Prostate gland (tissue), 2 donors: Measurements from ENCODE around the gene TBC1D5. TPM values are rescaled to one million over a fixed set of nuclear protein-coding genes. Genes with fewer than 3 reads are reported as not detected.

ENCODE experiments used
- DNase-seq: peaks from one replicate; pipeline ENCODE4 v3.0.0-alpha.2; 2019; ENCODE audit warnings: low spot score
- H3K27ac ChIP-seq, 2 donors: fragments of 200-600 bp; sonication (generic); 2 replicates each; pipeline ENCODE4 v1.5.1; 2017 to 2019
- H3K27me3 ChIP-seq: fragments of 200-600 bp; sonication (generic); replicated peaks from 2 replicates; pipeline ENCODE4 v1.5.1; 2019; ENCODE audit not compliant: insufficient read depth
- H3K36me3 ChIP-seq, 2 donors: fragments of 200-600 bp; sonication (generic); 1 replicate in 1 of 2; 2 replicates in 1 of 2; pipeline versions ENCODE4 v1.5.1 to v1.8.1; 2017 to 2019
- H3K4me1 ChIP-seq: fragments of 200-600 bp; sonication (generic); replicated peaks from 2 replicates; pipeline ENCODE4 v1.5.1; 2019
- H3K4me3 ChIP-seq, 2 donors: fragments of 200-600 bp; sonication (generic); 2 replicates each; pipeline ENCODE4 v1.5.1; 2017 to 2019
- H3K9me3 ChIP-seq: fragments of 200-600 bp; sonication (generic); 2 replicates; pipeline ENCODE4 v1.5.1; 2017
- POLR2A ChIP-seq: fragments of 450-650 bp; IDR thresholded peaks from one replicate; pipeline ENCODE4 v1.6.1; 2016; ENCODE audit warnings: antibody characterized with exemption, mild to moderate bottlenecking
- POLR2AphosphoS5 ChIP-seq: sonication (generic); formaldehyde crosslinking; IDR thresholded peaks from one replicate; pipeline ENCODE4 v1.6.1; 2017; ENCODE audit warnings: antibody characterized with exemption
- WGBS: methylation state at CpG from one replicate; pipeline ENCODE4 v1.1.5; 2018; 5-methylcytosine and 5-hydroxymethylcytosine counted together
- intact Hi-C: fragments of 100-400 bp; cut with DNase I; formaldehyde crosslinking; loops from one replicate; pipeline ENCODE4 v1.14.2; 2022
- total RNA-seq, 2 donors: library from RNA; depleted of rRNA; stranded (reverse); fragments of >200 nt; gene quantifications; one replicate each; pipeline ENCODE4 v1.1.0, GENCODE V29; 2016
- TF ChIP-seq, protein P1 (sequence below), 4 experiments: fragments of 200-600 bp in 2 of 4; fragments of 450-650 bp in 2 of 4; sonication (generic) in 2 of 4; IDR thresholded peaks; 1 replicate in 3 of 4; 2 replicates in 1 of 4; pipeline ENCODE4 v1.5.1; 2016 to 2019; ENCODE audit warnings: antibody characterized with exemption in 4 of 4, mild to moderate bottlenecking in 2 of 4, moderate library complexity in 2 of 4

TBC1D5 gene
- total RNA-seq, 2 donors from 2014 or later: 64.8 to 99.2 TPM

DNA sequence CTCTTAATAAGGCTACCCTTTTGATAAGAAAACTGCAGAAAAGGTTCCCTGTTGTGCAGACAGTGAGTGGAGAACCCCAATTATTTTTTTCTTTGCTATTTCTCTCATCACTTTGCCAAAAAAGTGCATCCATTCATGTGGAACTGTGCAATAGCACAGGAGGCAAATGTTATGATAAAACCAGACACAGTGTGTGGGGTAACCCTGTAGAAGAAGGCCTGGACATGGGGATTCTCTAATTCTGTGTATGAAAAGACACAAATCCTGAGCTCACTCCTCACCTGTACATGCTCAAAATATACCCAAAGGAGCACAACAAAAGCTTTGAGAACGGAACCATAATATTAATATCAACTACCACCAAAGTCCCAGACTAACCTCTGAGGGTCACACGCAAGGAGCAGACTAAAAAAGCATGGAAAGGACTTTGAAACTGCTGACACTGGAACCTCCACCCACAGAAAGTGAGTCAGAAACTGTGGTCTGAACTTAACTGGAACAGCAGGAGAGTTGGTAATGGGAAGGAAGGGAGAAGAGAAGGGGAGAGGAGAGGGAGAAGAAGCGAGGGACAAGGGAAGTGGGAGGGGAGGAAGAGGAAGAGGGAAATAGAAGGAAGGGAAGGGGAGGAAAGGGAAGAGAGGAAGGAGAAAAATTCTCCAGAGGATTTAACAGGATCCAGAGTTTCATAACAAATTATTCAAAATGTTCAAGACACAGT, 299.9 kb downstream of the TBC1D5 start:
- TF ChIP-seq POLR2A (no peak), POLR2AphosphoS5 (no peak)
- TF ChIP-seq, protein P1, sequence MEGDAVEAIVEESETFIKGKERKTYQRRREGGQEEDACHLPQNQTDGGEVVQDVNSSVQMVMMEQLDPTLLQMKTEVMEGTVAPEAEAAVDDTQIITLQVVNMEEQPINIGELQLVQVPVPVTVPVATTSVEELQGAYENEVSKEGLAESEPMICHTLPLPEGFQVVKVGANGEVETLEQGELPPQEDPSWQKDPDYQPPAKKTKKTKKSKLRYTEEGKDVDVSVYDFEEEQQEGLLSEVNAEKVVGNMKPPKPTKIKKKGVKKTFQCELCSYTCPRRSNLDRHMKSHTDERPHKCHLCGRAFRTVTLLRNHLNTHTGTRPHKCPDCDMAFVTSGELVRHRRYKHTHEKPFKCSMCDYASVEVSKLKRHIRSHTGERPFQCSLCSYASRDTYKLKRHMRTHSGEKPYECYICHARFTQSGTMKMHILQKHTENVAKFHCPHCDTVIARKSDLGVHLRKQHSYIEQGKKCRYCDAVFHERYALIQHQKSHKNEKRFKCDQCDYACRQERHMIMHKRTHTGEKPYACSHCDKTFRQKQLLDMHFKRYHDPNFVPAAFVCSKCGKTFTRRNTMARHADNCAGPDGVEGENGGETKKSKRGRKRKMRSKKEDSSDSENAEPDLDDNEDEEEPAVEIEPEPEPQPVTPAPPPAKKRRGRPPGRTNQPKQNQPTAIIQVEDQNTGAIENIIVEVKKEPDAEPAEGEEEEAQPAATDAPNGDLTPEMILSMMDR (IDR thresholded peaks at IDR 0.05): no peak
- no peak overlapping the region for H3K4me3 ChIP-seq
- no peaks in the 10 kb centered on the region for H3K27me3 ChIP-seq
- WGBS: 92% methylated on average over 3 of the region's 3 CpGs
- no peak for DNase-seq
- intact Hi-C loops: no loop called here
- no peaks in the 10 kb centered on the region for H3K36me3 ChIP-seq
- H3K27ac ChIP-seq: no peak overlapping the region
- H3K4me1 ChIP-seq: no peaks in the 10 kb centered on the region
- H3K9me3 ChIP-seq: no peaks in the 10 kb centered on the region

DNA sequence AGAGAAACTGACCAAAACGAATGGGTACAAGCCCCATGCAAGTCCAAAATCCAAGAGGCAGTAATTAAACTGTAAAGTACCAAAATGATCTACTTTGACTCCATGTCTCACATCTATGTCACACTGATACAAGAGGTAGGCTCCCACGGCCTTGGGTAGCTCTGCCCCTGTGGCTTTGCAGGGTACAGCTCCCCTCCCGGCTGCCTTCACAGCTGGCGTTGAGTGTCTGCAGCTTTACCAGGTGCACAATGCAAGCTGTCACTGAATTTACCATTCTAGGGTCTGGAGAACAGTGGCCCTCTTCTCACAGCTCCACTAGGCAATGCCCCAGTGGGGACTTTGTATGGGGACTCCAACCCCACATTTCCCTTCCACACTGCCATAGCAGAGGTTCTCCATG, 308.6 kb downstream of the TBC1D5 start:
- no peak for DNase-seq
- no peak overlapping the region for H3K4me3 ChIP-seq
- H3K27ac ChIP-seq: no peak overlapping the region
- TF ChIP-seq POLR2AphosphoS5 (no peak), POLR2A (no peak)
- TF ChIP-seq, protein P1 (IDR thresholded peaks at IDR 0.05): no peak
- no peaks in the 10 kb centered on the region for H3K36me3 ChIP-seq
- no peaks in the 10 kb centered on the region for H3K9me3 ChIP-seq
- H3K4me1 ChIP-seq: no peaks in the 10 kb centered on the region
- intact Hi-C loops: loop anchor here (5.0 kb wide), 1 partner anchor 408 kb away; no protein-coding TSS in a partner anchor
- H3K27me3 ChIP-seq: no peaks in the 10 kb centered on the region
- 98% methylated on average over 4 of the region's 4 CpGs for WGBS

DNA sequence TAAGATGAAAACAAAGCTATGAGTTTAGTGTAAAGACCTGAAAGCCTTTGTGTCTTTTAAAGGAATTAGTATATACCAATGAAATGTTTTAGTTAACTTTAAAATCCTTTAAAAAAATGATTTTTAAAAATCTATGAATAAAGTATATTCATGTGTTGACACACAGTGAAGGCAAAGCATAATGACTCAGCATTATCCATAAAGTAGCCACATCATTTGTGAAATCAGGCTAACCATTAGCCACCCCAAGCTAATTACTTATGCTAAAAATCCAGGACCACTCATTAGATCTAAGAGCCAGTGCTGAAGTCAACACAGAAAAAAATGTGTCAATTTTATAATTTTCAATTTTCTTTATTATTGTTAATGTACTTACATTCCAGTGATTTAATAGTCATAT, 310.2 kb downstream of the TBC1D5 start:
- intact Hi-C loops: loop anchor here (5.0 kb wide), 1 partner anchor 410 kb away; no protein-coding TSS in a partner anchor
- Histone ChIP-seq H3K27ac (no peak overlapping the region), H3K36me3 (no peaks in the 10 kb centered on the region), H3K9me3 (no peaks in the 10 kb centered on the region), H3K4me3 (no peak overlapping the region), H3K4me1 (no peaks in the 10 kb centered on the region), H3K27me3 (no peaks in the 10 kb centered on the region)
- TF ChIP-seq, protein P1 (IDR thresholded peaks at IDR 0.05): no peak
- TF ChIP-seq POLR2AphosphoS5: no peak
- no peak for TF ChIP-seq POLR2A
- no peak for DNase-seq

DNA sequence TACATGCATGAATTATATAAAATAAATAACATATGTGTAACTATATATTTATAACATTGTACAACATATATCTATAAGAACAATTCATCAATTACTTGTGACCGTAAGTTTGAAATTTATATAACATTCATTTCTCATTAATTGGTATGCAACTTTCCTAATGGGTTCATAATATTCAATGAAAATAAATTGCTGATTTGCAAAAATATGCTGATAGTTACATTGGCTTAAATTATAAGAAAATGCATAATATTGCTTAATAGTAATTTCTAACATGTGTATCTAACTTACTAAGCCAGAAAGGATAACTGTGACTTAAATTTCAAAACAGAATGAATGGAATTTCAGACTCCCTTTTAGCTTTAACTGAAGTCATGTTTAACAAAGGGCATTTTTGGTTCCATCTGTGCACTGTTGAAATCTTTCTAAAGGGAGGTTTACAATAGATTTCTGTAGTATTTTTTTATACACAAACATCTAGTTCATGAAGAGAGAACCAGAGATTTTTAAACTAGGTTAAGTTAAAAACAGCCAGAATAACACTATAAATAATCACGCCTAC, 310.9 kb downstream of the TBC1D5 start:
- 95% methylated on average over 2 of the region's 2 CpGs for WGBS
- no peaks in the 10 kb centered on the region for H3K36me3 ChIP-seq
- TF ChIP-seq POLR2A: no peak
- TF ChIP-seq, protein P1 (IDR thresholded peaks at IDR 0.05): no peak
- TF ChIP-seq POLR2AphosphoS5: no peak
- intact Hi-C loops: loop anchor here (5.0 kb wide), 1 partner anchor 411 kb away; no protein-coding TSS in a partner anchor
- no peaks in the 10 kb centered on the region for H3K9me3 ChIP-seq
- no peak overlapping the region for H3K4me3 ChIP-seq
- H3K27ac ChIP-seq: no peak overlapping the region
- H3K27me3 ChIP-seq: no peaks in the 10 kb centered on the region
- DNase-seq: no peak
- H3K4me1 ChIP-seq: no peaks in the 10 kb centered on the region

DNA sequence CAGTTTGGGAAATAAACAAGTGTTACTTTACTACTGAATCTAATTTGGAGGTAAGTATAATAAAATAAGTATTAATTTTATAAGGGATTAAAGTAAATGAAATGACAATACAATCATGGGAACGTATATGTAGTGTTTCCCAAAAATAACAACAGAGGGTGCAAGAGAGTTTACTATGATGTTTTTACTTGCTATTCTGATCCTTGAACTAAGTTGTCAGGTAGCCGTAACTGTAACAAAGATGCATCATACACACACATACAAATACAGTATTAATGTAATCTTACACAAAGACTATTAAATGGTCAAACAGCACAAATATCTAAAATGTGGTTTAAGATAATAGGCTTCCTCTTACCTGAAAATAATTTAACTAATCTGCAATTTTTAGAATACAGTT, 311.4 kb downstream of the TBC1D5 start:
- WGBS: 11% methylated on average over 2 of the region's 2 CpGs
- Histone ChIP-seq H3K27ac (no peak overlapping the region), H3K36me3 (no peaks in the 10 kb centered on the region), H3K4me3 (no peak overlapping the region), H3K9me3 (no peaks in the 10 kb centered on the region), H3K27me3 (no peaks in the 10 kb centered on the region), H3K4me1 (no peaks in the 10 kb centered on the region)
- DNase-seq: no peak
- TF ChIP-seq, protein P1 (IDR thresholded peaks at IDR 0.05): peak in 3 of 4 experiments; percentile 16 to 56 (median 49)
- TF ChIP-seq POLR2A: no peak
- no peak for TF ChIP-seq POLR2AphosphoS5
- intact Hi-C loops: loop anchor here (5.0 kb wide), 1 partner anchor 411 kb away; no protein-coding TSS in a partner anchor
